ENCODE measurements around the gene CCDC57.
"Not testable (repeated sequence)": the region's sequence is repeated elsewhere in the genome, so short reads cannot be mapped to it uniquely, and the experiment has no call there.

The CCDC57 gene

GRCh38 chr17:82151106-82151957 lies 61.3 kb downstream of the CCDC57 start:
- DNase-seq = no peak

- DNase-seq = no peak
Measured at GRCh38 chr17:82149401-82150099, 63.1 kb downstream of the CCDC57 start.

GRCh38 chr17:82148997-82149396 lies 63.6 kb downstream of the CCDC57 start:
- DNase-seq = no peak

GRCh38 chr17:82148011-82148410 lies 64.6 kb downstream of the CCDC57 start:
- no peak for DNase-seq

GRCh38 chr17:82146663-82147654 lies 65.7 kb downstream of the CCDC57 start:
- no peak for DNase-seq

GRCh38 chr17:82145550-82146155 lies 67.0 kb downstream of the CCDC57 start:
- no peak for DNase-seq

- DNase-seq = no peak
Measured at GRCh38 chr17:82143333-82143732, 69.3 kb downstream of the CCDC57 start.

- not testable (repeated sequence) for DNase-seq
Measured at GRCh38 chr17:82139961-82140360, 72.7 kb downstream of the CCDC57 start.

- no peak for DNase-seq
Measured at GRCh38 chr17:82138511-82138992, 74.1 kb downstream of the CCDC57 start.

GRCh38 chr17:82134101-82134500 lies 78.5 kb downstream of the CCDC57 start:
- no peak for DNase-seq

GRCh38 chr17:82133166-82133953 lies 79.3 kb downstream of the CCDC57 start:
- DNase-seq = not testable (repeated sequence)

GRCh38 chr17:82129095-82129494 lies 83.5 kb downstream of the CCDC57 start:
- no peak for DNase-seq

GRCh38 chr17:82128287-82128686 lies 84.4 kb downstream of the CCDC57 start:
- DNase-seq = no peak

GRCh38 chr17:82127704-82128103 lies 84.9 kb downstream of the CCDC57 start:
- DNase-seq = peak in 1 of 5 experiments; percentile 39

GRCh38 chr17:82127315-82127595 lies 85.4 kb downstream of the CCDC57 start:
- DNase-seq = no peak

- peak; percentile 36 to 94 (median 88) for DNase-seq
Measured at GRCh38 chr17:82126556-82127314, 85.9 kb downstream of the CCDC57 start.

- no peak for DNase-seq
Measured at GRCh38 chr17:82124101-82124500, 88.5 kb downstream of the CCDC57 start.

GRCh38 chr17:82121660-82122629 lies 90.7 kb downstream of the CCDC57 start:
- no peak for DNase-seq

GRCh38 chr17:82121246-82121645 lies 91.4 kb downstream of the CCDC57 start:
- no peak for DNase-seq

GRCh38 chr17:82120148-82120547 lies 92.5 kb downstream of the CCDC57 start:
- no peak for DNase-seq

All from T-helper 2 cell (primary cell).